IPS DF 4.7 (cell line): Measurements from ENCODE around the gene BRAP.
"Not testable (repeated sequence)": the region's sequence is repeated elsewhere in the genome, so short reads cannot be mapped to it uniquely, and the experiment has no call there.

ENCODE experiments used
- DNase-seq: peaks from one replicate; pipeline ENCODE4 v3.0.0-alpha.2; 2013; ENCODE audit warnings: low spot score; ENCODE audit errors: extremely low read depth

BRAP gene

DNA sequence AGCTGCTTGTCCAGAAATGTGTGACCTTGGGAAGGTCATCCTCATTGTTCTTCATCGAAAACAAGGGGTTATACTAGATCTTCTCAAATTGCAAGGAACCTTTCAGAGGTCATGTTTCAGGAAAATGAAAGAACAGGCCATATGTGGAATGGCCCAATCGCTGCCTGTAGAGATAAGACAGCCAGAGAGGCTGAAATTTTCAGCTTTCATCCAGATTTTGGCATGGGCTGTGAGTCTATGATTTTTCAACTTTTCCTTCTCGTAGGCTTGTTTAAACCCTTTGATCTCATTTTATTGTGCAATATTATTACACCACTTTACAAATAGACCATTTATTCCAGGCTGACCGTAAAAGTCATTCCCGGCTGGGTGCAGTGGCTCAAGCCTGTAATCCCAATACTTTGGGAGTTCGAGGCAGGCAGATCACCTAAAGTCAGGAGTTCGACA, 69.6 kb downstream of the BRAP start:
- DNase-seq, result no peak

DNA sequence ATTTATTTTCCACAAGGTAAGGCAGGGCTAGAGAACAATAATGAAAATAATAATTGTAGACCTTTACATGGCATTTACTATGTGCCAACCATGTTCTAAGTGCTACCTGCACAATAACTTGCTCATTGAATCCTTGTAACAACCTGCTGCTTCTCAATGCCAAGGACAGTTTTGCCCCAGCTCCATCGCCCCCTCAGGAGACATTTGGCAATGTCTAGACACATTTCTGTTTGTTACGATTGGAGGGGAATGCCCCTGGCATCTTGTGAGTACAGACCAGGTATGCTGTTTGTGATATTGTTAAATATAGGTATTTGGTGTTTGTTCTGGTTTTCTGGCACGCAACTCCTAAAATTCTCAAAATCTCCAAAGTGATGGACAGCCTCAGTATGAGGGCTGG, 78.5 kb downstream of the BRAP start:
- DNase-seq, result no peak

DNA sequence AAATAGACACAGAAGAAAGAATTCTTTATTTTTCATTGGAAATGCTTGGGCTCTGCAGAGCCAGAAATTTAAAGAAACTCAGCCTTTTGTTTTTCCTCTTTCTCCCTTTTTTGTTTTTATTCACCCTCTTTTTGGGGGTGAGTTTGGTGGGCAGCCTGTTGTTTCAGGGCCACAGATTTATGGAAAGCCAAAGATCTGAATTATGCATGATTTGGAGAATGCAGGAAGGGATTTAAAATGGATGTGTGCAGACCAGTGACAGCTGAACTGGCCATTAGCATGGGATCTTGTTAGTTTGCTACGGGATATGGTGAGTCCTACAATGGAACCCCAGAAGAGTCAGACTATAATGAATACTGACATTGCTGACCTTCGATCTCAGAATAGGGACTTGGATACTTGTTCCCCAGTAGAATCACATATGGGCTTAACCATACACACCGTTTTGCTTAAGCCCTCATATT, 79.0 kb downstream of the BRAP start:
- DNase-seq, result no peak

DNA sequence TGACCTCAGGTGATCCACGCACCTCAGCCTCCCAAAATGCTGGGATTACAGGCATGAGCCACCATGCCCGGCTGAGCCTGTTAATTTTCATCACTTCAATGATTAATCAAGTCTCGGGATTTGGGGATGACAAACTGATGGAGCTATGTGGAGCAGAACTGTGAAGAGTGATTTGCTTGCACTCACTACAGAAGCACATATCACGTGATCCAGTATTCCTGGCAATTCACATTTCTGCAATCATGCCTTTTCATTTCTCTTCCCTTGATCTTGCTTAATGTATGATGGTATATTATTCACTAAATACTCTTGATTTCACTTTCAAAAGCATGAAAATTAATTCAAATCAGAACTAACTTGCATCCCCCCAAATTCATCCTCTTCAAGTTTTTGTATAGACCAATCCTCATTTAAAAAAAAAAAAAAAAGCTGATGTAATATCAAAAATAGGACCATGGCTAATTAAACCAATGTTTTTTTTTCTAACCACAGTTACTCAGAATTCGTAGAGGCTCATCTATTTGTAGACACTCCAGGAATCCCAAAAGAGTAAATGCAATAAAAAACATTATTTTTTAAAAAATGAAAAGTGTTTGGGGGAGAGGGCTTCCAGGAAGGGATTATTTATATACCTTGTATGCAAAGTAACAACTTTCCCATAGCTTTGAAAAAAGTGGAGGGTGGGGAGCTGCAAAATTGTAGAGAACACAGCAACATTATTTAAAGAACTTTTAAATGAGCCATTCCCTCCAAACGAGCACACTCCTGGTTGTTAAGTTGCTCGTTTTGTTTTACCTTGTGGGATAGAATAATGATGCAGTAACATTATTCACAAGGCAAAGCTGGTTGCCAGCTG, 79.6 kb downstream of the BRAP start:
- no peak for DNase-seq

DNA sequence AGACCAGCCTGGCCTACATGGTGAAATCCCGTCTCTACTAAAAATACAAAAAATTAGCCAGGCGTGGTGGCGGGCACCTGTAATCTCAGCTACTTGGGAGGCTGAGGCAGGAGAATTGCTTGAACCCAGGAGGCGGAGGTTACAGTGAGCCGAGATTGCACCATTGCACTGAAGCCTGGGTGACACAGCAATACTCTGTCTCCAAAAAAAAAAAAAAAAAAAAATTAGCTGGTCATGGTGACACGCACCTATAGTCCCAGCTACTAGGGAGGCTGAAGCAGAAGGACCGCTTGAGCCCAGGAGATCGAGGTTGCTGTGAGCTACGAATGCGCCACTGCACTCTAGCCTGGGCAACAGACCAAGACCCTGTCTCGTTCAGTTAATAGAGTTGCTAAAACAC, 82.9 kb downstream of the BRAP start:
- not testable (repeated sequence) for DNase-seq

DNA sequence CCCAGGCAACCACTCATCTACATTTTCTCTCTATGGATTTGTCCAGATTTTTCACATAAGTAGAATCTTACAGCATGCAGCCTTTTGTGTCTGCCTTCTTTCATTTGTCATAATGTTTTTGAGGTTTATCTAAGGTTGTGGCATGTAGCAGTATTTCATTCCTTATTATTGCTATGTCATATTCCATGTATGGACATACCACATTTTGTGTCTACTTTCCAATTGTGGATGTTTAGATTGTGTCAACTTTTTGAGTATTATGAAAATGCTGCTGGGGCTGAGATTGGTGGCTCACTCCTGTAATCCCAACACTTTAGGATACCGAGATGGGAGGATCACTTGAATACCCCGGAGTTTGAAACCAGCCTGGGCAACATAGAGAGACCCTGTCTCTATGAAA, 83.4 kb downstream of the BRAP start:
- DNase-seq, result no peak

DNA sequence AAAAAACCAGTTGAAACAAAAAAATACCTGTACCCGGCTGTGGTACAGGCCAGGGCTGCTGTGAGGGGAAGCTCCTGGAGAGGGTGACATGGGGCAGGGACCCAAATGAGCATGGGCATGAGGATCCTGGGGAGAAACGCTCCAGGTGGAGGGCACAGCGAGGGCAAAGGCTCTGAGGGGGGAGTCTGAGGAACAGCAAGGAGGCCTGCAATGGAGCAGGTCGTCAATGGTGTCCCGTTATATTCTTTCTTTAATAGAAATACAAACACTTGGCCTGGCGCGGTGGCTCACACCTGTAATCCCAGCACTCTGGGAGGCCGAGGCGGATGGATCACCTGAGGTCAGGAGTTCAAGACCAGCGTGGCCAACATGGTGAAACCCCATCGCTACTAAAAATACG, 84.8 kb downstream of the BRAP start:
- DNase-seq, result not testable (repeated sequence)

DNA sequence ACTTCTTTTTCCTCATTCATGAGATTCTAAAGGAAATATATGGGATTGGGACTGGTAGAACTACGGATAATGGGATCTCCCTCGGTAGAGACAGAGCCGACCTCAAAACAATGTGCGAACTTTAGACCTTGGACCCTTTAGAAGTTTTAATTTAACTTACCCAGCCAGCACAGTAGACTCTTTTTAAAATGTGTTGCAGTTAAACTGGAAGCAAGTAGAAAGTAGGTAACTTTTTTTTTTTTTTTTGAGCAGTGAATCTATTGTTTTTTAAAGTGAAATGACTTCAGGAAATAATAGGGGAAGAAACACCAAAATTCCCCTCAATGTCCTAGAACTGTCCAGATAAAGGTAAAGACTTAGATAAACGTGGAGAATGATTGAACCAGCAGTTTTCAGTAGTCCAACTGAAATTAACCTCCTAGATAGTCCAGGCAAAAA, 85.5 kb downstream of the BRAP start:
- no peak for DNase-seq

DNA sequence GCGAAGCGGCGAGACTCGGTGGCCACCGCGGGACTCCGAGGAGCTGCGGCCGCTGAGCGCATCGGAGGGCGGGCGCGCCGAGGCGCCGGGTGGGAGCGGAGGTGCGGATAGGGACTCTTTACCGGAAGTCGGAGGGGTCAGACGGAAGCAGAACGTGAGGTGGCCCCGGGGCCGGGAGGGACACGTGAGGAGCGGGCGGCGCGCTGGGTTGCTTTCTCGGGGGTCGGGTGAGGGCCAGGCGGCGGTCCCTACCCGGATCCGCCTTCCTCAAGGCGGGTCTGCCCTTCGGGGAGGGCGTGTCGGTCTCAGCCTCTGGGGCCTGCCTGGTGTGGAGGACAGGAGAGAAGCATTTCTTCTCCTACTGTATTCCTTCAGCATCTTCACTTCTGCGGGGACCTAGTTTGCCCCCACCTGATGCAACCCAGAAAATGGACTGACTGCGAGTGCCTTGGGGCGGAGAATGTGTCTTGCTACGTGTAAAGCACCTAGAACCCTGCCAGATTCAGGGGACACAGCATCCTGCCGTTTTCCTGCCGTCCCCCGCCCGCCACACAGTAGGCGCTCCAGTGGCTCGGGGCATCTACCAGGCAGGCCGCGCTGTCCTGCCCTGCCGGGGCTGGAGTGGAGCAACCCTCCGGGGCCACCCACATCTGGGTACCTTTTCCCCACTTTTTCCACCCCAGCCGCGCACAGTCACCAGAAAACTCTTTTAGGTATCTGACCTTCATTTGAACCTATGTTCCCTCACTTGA, 86.1 kb downstream of the BRAP start:
- peak; percentile 69 for DNase-seq

DNA sequence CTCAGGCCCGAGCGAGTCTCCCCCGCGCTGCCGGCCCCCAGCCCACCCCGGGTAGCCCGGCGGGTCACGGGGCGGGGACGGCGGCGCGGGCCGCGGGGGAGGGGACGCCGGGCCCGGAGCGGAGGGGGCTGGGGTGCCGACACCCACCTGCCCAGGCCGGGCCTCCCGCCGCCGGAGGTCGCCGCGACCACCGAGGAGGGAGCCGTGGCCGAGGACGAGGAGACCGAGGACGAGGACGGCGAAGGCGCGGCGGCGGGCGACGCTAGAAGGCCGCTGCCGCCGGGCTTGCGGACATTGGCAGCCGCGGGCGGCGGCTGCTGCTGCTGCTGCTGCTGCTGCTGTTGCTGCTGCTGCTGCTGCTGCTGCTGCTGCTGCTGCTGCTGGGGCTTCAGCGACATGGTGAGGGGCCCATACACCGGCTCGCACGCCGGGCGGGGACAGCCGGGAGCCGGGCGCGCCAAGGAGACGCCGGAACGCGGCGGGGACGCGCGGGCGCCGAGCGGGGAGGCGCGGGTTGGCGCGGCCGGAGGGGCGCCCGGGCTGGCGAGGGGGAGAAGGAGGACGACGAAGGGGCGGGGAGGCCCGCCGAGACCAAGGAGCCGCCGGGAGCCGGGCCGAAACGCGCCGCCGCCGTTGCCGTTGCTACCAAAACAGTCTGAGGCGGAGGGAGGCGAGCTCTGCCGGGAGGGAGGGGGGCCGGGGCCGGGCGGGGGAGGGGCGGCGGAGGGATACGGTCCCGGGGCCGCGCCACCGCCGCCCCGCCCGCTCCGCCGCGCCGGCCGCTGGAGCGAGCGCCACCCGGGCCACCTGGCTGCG, 86.9 kb downstream of the BRAP start, which contains the start of gene ATXN2:
Gene ATXN2 (minus strand): TSS at position 679 of the 816 bp plus-strand sequence. CDS start 281 bp downstream, at position 398.
- no peak for DNase-seq

DNA sequence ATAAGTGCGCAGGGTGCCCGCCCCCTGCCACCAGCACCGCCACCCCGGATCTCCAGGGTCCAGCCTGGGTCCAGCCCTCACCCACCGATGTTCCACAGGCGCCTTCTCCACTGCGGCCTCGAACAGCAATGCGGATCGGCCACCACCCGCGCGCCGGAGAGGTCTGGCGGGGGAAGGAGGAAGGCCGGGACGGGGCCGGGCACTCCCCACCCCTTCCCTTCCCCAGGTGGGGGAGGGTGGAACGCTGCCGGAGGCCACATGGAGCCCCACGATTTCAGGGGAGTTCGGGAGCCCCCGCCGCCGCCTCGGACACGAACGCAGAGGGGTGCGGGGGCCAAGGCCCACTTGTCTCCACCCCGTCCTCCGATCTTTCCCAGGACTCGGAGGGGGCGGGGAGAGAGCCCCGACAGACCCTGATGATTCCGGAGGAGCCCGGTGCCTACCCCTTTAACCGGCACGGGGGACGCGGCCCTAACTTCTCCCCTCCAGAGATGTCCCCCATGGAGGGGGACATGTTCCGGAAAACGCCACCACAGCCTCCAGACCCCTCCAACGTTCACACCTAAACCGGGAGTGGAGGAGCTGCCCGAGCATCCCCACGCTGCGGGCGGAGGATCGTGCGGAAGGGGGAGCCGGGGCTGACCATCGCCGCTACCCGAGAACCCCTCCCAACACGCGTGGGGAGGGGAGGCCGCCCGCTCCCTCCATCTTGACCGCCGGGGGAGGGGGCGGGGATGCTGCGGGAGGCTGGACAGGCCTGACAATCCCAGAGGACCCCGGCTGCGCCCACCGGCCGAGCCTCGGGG, 87.7 kb downstream of the BRAP start:
- DNase-seq, result no peak

DNA sequence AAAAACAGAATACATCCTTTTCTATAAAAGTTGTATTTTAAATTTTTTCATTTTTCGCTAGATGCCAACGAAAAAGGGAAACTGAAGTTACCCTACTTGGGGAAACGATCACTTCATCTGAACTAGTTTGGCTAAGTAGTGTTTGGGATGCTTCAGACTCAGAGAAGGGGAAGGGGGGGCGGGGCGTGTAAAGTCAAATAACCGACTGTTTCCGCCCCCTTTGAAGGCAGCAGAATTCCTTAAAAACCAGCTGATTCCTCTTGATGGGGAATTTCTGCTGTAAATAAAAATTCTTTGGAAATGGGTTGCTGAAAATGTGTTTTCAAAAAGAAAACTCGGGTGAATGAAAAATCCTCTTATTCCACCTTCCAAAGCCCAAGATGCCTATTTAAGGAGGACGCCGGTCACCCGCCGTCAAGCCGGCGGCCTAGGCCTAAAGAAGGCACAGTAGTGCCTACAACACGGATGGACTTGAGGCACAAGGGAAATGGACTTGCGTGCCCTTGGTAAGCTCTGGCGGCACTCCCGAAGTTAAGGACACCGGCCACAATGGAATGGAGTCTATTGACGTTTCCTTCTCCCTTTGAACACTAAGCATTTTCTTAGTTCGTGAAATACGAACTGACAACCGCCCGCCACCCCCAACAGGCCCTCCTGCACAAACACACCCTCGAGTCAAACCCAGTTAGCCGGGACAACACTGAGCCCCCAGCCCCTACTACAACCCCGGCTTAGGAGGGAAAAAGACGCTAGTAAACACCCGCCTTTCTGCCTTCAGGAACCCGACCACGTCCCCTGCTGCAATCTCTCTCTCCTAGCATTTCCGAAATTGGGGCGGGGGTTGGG, 88.5 kb downstream of the BRAP start:
- DNase-seq, result no peak

DNA sequence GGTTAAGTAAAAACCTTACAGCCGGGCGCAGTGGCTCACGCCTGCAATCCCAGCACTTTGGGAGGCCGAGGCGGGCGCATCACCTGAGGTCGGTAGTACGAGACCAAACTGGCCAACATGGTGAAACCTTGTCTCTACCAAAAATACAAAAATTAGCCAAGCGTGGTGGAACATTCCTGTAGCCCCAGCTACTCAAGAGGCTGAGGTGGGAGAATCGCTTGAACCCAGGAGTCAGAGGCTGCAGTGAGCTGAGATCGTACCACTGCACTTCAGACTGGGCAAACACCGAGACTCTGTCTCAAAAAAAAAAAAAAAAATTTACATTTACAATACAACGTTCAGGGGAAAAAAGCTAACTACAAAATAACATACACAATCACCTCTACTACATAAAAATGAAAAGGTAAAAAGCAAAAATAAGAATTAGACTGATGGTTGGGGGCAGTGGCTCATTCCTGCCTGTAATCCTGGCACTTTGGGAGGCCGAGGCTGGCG, 90.4 kb downstream of the BRAP start:
- DNase-seq, result not testable (repeated sequence)
